CD1c-positive myeloid dendritic cell (primary cell): ENCODE results near the gene SRRM4.
"Not testable (repeated sequence)": the region's sequence is repeated elsewhere in the genome, so short reads cannot be mapped to it uniquely, and the experiment has no call there.

ENCODE experiments used
- DNase-seq: peaks from one replicate; pipeline ENCODE4 v3.0.0-alpha.2; 2016; ENCODE audit errors: extremely low spot score

The SRRM4 gene

DNA sequence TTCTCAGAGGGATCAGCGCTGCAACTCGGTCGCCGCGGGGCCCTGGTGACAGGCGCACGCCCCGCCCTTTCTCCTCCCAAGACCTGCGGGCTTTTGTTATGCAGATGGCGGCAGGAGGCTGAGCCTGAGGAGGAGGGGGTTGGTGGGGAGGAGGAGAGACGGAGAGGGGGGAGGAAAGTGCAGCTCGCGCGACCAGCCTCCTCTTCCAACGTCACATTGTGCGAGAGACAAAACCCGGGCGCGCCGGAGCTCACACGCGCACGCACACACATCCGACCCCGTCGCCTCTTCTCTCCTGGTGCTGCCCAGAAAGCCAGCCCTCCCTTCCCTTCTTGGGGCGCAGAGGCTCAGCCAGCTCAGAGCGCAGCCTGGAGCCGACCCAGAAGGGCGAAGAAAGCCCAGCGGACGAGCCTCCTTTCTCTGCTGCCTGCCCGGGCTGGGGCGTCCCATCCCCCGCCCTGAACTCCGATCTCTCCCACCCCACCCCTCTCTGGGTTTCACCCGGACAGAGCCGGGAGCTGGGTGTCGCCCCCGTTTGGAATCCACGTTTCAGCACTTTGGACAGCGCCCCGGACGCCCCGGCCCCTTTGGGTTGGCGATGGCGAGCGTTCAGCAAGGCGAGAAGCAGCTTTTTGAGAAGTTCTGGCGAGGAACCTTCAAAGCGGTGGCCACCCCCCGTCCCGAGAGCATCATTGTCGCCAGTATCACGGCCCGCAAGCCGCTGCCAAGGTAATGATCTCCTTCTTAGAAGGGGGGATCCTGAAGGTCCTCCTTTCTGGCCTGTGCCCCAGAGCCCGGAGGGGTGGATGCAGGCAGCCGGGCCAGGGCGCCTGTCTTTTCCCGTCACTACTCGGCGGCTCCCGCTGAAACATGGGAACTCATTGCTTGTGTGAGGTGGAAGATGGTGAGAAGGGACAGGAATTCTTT lies at the start of gene SRRM4:
Gene SRRM4 (plus strand): TSS at position 257 of the 927 bp plus-strand sequence. CDS start 342 bp downstream, at position 599.
- no peak for DNase-seq

DNA sequence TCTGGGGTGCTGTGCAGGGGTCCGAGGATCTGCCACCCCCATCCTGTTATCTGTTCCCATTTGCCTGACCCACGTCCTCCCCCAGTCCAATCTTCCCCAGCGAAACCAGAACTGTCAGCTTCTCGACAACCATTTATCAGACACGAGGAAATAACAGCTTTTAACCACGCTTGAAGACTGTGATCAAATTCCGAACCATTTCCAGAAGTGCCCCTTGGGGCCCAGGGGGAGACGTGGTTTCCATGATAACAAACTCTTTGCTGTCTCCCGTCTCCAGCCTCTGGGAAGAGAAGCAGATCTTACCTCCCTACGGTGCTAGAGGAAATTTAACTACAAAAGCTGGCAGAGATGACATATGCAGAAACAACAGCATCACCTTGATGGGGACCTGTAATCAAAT lies 35.1 kb upstream of the SRRM4 start:
- no peak for DNase-seq

DNA sequence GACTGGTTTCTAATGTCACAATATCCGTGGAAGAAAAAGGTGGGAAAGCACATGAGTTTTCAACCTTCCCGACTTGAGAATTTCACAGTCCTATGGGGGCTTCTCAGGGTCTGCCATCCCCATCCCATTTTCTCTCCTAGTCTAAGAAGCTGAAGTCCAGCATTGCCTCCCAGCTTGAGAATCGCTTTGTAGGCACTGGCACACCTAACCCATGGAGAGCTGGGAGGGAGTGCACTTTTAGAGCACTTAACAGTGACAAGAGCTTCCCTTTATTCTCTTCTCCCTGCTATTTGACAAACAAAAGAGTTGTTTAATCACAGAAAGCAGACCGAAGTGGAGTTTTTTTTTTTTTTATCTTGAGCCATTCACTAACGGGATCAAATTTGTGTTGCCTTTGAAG lies 22.8 kb upstream of the SRRM4 start:
- DNase-seq = no peak

GRCh38 chr12:118959348-118959747 lies 22.0 kb upstream of the SRRM4 start:
- DNase-seq = no peak

DNA sequence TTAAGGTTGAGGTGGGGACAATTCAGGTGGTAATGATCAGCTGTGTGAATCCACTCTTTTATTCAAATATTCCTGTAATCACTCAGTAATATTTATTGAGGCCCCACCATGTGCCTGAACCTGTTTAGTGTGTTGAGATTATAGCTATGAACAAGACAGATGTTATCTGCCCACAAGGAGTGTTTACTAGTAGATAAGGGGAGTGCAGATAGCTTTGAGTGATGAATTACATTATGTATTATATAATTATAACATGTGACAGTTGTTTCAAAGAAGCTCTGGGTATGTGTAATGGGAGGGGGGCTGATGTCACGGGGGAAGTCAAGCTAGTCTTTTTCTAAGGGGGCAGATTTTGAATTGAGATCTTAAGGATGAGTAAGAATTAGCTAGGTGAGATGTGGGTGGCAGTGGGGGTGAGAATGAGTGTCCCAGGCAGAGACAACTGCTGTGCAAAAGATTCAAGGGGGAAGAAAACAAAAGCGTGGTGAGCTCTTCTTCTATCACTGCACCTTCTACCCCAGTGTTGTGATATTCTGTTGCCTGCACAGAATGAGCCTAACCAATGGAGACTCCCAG lies 21.3 kb upstream of the SRRM4 start:
- no peak for DNase-seq

DNA sequence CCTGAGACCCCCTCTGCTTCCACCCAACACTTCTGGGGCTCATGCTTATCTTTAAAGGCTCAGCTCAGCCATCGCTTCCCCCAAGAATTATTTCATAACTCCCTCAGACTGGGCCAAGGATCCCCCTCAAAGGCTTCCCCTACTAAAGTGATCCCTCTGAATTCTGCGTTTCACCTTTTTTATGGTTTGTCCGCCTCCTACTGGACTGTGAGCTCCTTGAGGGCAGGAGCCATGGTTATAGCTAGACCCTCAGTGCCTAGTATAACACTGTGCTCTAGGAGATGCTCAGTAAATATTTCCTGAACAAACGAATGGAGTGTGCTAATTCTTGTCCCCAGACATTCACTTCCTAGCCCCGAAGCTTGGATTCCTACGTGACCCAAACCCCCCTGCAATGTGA lies 20.5 kb upstream of the SRRM4 start:
- no peak for DNase-seq

DNA sequence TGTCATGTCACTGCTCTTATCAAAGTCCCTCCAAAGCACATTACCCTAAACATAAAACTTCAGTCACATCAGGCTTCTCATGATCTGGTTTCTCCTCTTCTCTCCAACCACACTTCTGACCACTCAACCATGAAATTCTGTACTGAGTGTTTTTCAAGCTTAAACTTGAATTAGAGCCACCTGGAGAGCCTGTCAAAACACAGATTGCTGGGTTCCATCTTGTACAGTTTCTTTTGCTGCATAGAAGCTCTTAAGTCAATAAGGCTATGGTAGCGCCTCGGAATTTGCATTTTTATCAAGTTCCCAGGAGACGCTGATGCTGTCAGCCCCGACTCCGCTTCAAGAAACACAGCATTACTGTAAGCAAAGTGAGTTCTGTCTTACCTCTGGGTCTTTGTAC lies 16.4 kb upstream of the SRRM4 start:
- no peak for DNase-seq

- no peak for DNase-seq
Measured at GRCh38 chr12:118970856-118971255, 10.5 kb upstream of the SRRM4 start.

- DNase-seq = no peak
Measured at GRCh38 chr12:118972982-118973381, 8.4 kb upstream of the SRRM4 start.

- peak; percentile 46 for DNase-seq
Measured at GRCh38 chr12:118979763-118980406, 1.5 kb upstream of the SRRM4 start.

DNA sequence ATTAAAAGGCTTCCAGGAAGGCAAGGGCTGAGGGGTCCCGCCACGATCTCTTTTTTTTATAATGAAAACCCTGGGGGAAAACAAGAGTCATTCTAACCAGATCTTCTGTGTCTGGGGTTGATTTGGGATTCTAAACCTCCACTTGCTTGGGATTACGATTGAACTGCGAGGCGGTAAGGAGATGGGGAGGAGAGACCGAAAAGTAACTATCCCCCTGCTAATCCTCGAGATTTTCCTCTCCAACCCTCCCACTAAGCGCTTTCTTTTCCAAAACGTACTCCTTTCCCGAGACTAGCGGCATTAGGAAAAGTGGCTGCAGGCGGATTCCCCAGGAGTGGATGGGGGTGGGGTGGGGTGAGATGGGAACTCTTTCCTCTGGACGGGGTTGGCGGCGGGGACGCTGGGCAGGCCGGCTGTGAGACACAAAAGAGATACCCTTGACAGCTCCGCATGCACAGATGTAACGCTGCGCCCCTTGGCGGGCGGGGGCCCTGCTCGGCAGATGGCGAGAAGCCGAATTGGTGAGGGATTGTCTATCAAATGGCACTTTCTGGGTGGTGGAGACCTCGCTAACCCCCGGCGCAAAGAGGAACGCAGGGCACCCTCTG lies 830 bp upstream of the SRRM4 start:
- no peak for DNase-seq

GRCh38 chr12:118982302-118982701 lies 961 bp downstream of the SRRM4 start:
- no peak for DNase-seq

GRCh38 chr12:118982984-118983761 lies 1.8 kb downstream of the SRRM4 start:
- no peak for DNase-seq

- DNase-seq = no peak
Measured at GRCh38 chr12:118984161-118984943, 3.0 kb downstream of the SRRM4 start.

DNA sequence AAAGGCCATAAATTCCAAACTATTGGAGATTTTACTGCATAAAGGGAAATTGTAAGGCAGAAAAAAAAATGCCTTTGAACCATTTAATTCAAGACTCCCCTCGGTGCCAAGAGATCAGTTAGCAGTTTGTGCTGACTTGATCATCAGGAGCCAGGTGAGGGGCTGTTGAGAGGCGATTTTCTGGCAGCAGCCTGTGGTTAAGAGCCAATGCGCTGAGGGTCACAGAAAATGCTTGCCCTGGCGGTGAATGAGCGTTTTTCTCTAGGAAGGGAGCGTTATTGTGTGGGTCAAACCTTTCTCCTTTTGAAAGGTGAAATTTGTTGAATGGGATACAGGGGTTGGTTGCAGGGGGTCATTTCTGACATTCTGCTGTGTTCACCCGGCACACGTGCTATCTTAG lies 4.7 kb downstream of the SRRM4 start:
- DNase-seq = no peak

- no peak for DNase-seq
Measured at GRCh38 chr12:118999107-118999506, 17.8 kb downstream of the SRRM4 start.

- DNase-seq = no peak
Measured at GRCh38 chr12:119005085-119005484, 23.7 kb downstream of the SRRM4 start.

DNA sequence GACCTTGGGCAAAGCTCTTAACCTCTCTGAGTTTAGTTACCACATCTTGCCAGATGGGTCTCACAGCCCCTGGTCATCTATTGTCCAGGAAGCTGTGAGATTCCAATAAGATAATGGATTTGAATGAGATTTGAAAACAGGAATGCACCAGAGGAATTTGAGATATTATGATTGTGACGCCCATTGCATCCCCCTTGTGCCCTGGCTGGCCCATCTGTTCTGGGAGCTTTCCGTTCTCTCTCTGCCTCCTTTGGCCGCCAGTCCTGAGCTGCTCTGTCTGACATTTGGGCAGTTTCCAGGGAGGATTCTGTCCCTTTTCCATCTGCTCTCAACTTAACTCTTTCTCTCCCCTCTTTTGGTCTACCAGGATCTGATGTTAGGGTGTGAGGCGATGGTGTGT lies 24.6 kb downstream of the SRRM4 start:
- no peak for DNase-seq

GRCh38 chr12:119006746-119007145 lies 25.4 kb downstream of the SRRM4 start:
- no peak for DNase-seq

- not testable (repeated sequence) for DNase-seq
Measured at GRCh38 chr12:119008273-119008672, 26.9 kb downstream of the SRRM4 start.
